Endometrium (tissue), 2 donors: ENCODE results near the gene SUFU.

Experiments used
- FAIRE-seq: peaks from 2 replicates; lab custom pipeline; 2012; peaks lifted over from hg19 to GRCh38; lab: Jason Lieb, UNC
- donor health status: control.
- donor health status: control.

SUFU gene

DNA sequence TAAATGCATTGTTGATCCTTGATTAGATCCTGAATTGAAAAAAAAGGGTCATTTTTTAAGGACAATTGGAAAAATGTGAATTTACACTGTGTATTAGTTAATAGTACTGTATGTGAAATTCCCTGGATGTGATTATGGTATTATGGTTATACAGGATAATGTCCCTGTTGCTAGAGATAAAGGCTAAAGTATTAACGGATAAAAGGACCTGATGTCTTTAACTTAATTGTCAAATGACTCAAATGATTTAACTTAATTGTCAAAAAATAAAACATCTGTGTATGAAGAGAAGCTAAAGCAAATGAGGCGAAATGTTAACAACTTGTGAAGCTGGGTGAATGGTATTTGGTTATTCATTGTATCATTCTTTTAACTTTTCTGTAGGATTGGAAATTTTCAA, 48.8 kb downstream of the SUFU start:
- no peak for FAIRE-seq

- FAIRE-seq, result no peak
These were observed 50.0 kb downstream of the SUFU start for GRCh38 chr10:102553771-102554170.

GRCh38 chr10:102554531-102554930, 50.8 kb downstream of the SUFU start:
- no peak for FAIRE-seq

DNA sequence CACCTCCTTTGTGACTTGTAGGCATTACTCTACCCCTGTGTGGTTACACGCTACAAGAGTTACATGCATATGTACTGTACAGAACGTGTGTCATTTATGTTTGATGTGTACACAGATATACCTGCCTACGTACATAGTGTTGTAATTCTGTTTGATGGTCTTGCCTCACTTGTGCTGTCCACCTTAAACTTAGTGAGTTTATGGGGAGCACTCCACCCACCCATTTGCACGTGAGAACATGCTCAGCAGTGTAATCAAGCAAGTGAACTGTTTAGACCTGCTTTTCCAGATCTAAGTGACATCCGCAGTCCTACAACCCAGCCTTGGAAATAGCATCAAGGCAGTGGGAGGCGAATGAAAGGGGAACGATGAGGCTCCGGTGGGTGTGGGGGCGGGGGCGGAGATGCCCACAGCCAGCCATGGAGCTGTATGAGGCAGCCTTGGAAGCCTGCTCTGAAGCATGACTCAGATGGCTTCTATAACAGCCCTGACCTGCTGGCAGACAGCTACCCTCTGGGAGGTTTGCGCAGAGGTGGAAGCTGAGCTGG, 52.1 kb downstream of the SUFU start:
- FAIRE-seq, result no peak

DNA sequence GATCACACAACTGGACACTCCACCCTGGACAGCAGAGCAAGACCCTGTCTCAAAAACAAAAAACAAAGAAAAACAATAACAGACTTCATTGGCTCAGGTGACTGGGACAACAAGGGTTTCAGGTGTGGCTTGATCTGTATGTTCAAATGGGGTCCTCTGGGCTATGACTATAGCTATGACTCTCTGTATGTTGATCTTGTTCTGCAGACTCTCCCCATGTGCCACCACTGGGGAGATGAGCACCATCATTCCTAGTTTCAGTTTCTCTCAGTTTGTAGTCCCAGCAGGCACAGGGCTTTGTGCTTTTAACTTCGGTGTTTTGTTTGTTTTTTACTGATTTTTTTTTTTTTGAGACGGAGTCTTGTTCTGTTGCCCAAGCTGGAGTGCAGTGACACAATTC, 53.8 kb downstream of the SUFU start:
- no peak for FAIRE-seq

- no peak for FAIRE-seq
These were observed 56.0 kb downstream of the SUFU start for GRCh38 chr10:102559764-102560163.

GRCh38 chr10:102564209-102564834, 60.5 kb downstream of the SUFU start:
- FAIRE-seq, result no peak

DNA sequence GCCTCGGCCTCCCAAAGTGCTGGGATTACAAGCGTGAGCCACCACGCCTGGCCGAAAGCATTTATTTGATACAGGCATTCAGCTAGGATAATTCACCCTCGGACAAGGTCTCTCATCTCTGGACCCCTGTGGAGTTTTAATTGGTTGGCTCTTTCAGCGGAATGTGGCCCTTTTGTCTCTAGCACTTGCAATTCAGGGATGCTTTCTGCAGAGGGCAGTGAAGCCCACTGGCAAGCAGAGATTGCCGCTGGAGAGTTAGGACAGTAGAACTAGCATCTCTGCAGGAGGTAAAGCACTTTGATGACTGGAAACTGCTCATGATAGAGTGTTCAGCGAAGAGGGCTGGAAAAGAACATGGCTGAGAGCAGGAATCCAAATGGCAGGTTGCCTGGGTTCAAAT, 62.0 kb downstream of the SUFU start:
- no peak for FAIRE-seq

DNA sequence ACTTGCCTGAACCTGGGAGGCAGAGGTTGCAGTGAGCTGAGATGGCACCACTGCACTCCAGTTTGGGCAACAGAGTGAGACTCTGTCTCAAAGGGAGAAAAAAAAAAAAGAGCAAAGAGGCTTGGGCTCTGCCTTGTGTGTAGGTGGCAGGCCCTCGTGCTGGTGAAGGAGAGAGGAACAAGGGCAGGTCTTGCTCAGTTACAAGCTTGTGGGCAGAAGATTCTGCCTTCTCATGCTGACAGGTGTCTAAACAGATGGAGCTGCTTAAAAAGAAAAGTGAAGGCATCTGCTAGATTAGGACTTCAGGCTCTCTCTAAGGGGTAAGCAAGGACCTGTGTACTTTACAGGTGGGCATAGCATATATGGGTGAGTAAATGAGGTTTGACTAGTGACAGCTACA, 75.0 kb downstream of the SUFU start:
- FAIRE-seq, result no peak

GRCh38 chr10:102579328-102579727, 75.6 kb downstream of the SUFU start:
- FAIRE-seq, result no peak

DNA sequence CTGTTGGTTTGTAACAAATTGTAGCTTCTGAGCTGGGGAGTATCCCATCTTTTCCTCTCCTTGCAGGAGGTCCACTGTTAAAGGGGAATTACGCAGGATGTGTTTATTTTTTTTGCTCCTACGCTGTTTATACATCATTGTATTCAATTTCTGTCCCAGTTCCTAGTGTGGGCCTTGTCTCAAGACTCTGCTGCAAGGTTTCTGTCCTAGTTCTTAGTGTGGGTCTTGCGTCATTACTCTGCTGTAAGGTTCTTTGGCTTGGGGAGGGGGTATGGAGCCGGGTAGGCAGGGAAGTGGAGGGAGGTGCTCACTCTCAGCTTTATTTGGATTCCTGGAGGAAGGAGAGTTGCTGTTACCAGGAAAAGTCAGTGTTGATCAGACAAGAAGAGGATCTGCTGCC, 76.5 kb downstream of the SUFU start:
- FAIRE-seq, result no peak

- no peak for FAIRE-seq
These were observed 77.6 kb downstream of the SUFU start for GRCh38 chr10:102581401-102581800.

DNA sequence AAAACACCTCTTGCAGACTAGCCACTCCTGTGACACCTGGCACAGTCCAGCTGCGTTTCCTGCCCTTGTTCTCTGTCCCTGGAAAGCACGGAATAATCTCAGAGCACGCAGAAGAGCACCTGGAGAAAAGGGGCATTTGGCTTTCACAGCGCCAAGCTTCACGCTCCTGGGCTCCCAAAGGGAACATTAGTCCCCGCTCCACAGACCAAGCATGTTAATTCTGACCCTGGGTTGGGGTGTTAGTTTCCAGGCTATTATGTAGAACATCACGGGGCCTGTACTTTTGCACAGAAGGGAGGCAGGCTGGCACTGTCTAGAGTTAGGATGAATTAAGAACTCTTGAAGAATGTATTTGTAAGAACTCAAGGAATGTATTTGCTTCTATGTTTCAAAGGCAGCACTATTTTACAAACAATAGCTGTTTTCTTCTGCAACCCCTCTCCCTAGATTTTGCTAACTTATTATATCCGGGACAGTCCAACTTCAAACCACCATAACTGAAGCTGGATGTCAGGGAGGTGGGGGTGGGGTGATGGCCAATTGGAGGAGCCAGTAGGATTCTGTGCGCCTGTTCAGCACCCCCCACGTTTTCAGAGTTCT, 78.3 kb downstream of the SUFU start:
- no peak for FAIRE-seq

GRCh38 chr10:102583435-102584417, 80.0 kb downstream of the SUFU start:
- FAIRE-seq, result no peak

GRCh38 chr10:102585026-102585425, 81.3 kb downstream of the SUFU start:
- no peak for FAIRE-seq

DNA sequence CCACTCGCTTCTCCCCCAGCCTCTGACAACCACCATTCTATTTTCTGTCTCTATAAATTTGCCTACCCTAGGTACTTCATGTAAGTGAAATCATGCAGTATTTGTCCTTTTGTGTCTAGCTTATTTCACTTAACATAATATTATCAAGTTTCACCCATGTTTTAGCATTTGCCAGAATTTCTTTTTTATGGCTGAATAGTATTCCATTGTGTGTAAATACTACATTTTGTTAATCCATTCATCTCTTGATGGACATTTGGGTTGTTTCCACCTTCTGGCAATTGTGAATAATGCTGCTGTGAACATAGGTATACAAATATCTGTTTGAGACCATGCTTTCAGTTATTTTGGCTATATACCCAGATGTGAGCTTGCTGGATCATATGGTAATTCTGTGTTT, 83.1 kb downstream of the SUFU start:
- FAIRE-seq, result no peak

- no peak for FAIRE-seq
These were observed 85.1 kb downstream of the SUFU start for GRCh38 chr10:102588875-102589274.

DNA sequence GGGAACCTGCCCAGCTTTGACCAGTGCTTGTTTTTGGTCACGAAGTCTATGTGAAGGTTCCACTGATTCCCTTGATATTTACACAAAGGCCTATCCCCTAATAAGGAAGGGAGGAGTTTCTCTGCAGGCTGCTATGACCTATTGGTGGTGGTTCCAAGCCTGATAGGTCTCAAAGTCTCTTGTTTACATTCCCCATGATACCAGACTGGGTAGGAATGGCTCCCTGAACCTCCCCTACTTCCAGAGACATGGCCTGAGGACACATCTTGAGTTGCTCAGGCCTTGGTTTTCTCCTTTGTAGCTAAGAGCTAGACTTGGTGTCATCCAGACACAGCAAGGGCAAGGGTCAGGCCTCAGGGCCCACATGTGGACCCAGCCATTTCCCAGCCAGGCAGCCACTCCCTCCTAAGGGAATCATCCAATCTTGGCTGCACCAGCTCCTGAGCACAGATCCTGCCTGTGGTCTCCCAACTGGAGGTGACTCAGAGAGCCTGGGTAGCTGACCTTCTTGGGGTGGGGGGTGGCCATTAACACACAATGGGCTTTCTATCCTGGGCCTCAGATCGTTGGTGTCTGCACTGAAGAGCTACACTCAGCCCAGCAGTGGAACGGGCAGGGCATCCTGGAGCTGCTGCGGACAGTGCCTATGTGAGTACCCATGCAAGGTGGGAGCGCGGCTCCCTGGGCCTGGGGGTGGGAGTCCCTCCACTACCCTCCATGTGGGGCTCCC, 89.5 kb downstream of the SUFU start:
- no peak for FAIRE-seq

- no peak for FAIRE-seq
These were observed 90.0 kb downstream of the SUFU start for GRCh38 chr10:102593804-102594079.

DNA sequence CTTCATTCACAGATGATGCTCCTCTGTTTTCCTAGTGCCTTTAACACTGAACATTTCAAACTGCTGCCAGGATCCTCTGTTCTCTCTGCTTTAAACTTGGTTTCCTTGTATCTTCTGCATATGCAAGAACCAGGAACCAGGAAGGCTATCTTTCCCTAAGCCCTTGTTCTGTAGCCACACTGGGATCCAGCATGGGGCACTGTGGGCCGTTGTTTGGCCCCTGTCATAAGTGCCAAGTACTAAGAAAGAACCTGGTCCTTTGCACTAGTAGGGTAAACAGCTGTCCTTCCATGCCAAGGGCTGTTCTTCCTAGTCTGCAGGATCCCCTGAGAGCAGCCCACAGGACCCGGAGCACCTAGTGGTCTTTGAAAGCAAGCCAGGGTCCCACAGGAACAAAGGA, 91.5 kb downstream of the SUFU start:
- no peak for FAIRE-seq

- FAIRE-seq, result no peak
These were observed 92.1 kb downstream of the SUFU start for GRCh38 chr10:102595897-102596296.

- no peak for FAIRE-seq
These were observed 92.8 kb downstream of the SUFU start for GRCh38 chr10:102596506-102596971.
